Lower leg skin (tissue), 4 donors: ENCODE results near the gene EIPR1. TPM values are rescaled to one million over a fixed set of nuclear protein-coding genes. Genes with fewer than 3 reads are reported as not detected.

Experiments used
- DNase-seq, 2 donors: peaks; one replicate each; pipeline ENCODE4 v3.0.0-alpha.2; 2019; ENCODE audit warnings: low spot score in 2 of 2
- H3K4me3 ChIP-seq: fragments of 200-600 bp; sonication (generic); 2 replicates; pipeline ENCODE4 v1.5.1; 2017; ENCODE audit warnings: mild to moderate bottlenecking, low read depth; ENCODE audit not compliant: poor library complexity, severe bottlenecking
- POLR2A ChIP-seq, 2 donors: fragments of 450-650 bp; IDR thresholded peaks; one replicate each; pipeline ENCODE4 v1.6.1; 2016 to 2017; ENCODE audit warnings: antibody characterized with exemption in 2 of 2, mild to moderate bottlenecking in 1 of 2, moderate library complexity in 1 of 2
- WGBS, 2 donors: methylation state at CpG; one replicate each; pipeline ENCODE4 v1.1.5; 2018; 5-methylcytosine and 5-hydroxymethylcytosine counted together
- intact Hi-C: fragments of 100-400 bp; cut with DNase I; formaldehyde crosslinking; loops from one replicate; pipeline ENCODE4 v1.15.0; 2023; ENCODE audit warnings: low total_unique reads
- total RNA-seq, 4 donors: library from RNA; depleted of rRNA; stranded (reverse); fragments of >200 nt; gene quantifications; one replicate each; pipeline ENCODE4 v1.1.0, GENCODE V29; 2016
- TF ChIP-seq, protein P1 (sequence below), 3 donors: fragments of 450-650 bp; IDR thresholded peaks; one replicate each; pipeline ENCODE4 v1.5.1; 2016; ENCODE audit warnings: antibody characterized with exemption in 3 of 3, mild to moderate bottlenecking in 3 of 3, moderate library complexity in 2 of 3

The EIPR1 gene
- total RNA-seq, 4 donors from 2014 or later: 11.8 to 44.7 (median 26.9) TPM

- TF ChIP-seq POLR2A (IDR thresholded peaks at IDR 0.05): no peak
- TF ChIP-seq, protein P1, sequence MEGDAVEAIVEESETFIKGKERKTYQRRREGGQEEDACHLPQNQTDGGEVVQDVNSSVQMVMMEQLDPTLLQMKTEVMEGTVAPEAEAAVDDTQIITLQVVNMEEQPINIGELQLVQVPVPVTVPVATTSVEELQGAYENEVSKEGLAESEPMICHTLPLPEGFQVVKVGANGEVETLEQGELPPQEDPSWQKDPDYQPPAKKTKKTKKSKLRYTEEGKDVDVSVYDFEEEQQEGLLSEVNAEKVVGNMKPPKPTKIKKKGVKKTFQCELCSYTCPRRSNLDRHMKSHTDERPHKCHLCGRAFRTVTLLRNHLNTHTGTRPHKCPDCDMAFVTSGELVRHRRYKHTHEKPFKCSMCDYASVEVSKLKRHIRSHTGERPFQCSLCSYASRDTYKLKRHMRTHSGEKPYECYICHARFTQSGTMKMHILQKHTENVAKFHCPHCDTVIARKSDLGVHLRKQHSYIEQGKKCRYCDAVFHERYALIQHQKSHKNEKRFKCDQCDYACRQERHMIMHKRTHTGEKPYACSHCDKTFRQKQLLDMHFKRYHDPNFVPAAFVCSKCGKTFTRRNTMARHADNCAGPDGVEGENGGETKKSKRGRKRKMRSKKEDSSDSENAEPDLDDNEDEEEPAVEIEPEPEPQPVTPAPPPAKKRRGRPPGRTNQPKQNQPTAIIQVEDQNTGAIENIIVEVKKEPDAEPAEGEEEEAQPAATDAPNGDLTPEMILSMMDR (IDR thresholded peaks at IDR 0.05): no peak
- H3K4me3 ChIP-seq: no peak overlapping the region
- WGBS, 2 donors: 94% methylated on average over 6 of the region's 6 CpGs
- DNase-seq: no peak
- intact Hi-C loops: no loop called here
These were observed 216.8 kb downstream of the EIPR1 start for GRCh38 chr2:3160751-3161330.

DNA sequence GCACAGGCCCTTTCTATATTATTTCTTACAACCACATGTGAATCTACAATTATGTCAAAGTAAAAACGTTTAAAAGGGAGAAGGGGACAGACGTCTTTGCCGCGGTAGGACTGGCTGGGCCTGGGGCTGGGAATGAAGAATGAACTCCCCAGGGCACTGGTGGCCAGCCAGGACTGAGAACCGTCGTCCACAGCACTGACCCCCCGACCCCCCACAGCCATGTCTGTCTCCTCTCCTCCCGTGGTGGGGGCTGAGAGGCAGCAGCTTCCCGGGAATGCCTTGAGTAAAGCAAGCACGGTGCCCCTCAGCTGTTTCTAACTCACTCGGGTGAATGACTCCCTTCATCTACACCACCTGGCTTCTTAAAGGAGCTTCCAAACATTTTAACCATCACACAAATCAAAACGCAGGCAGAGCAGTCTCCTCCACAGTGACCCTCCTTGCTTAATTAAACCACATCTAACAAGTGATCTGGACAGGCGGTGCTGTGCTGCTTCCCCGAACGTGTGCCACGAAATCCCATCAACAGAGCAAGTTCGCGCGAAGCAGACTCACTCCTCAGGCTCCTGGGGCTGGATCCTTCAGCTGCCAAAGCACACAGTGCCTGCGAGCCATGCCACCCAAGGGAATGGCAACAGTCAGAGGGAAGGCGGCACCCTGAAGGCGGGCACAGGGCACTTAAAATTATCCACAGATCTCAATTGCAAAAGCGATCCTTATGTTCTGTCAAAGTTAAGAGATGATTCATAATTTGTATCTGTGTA, 217.7 kb downstream of the EIPR1 start:
- TF ChIP-seq, protein P1 (IDR thresholded peaks at IDR 0.05): no peak
- no peak for TF ChIP-seq POLR2A (IDR thresholded peaks at IDR 0.05)
- WGBS, 2 donors: 57 to 62% methylated on average over 23 of the region's 23 CpGs
- intact Hi-C loops: no loop called here
- no peak for DNase-seq
- H3K4me3 ChIP-seq: no peak overlapping the region

DNA sequence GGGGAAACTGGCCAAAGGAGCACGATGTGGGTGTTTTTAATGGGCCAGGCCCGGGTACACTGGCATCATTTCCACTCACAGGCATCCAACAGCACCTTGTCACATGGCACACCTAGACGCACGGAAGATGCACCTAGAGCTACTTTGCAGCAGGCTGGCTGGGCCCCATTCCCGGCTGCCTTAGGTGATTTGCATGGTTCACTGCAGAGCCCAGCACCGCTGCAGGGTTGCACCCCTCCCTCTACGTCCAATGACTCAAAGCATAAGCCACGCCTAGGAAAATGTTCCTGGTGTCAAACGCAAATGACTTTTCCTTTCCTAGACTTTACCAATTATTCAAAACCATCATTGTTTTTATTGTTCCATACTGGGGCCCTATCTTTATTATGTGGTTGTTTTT, 222.9 kb downstream of the EIPR1 start:
- WGBS, 2 donors: 43 to 57% methylated on average over 8 to 9 of the region's 9 CpGs
- TF ChIP-seq POLR2A (IDR thresholded peaks at IDR 0.05): no peak
- TF ChIP-seq, protein P1 (IDR thresholded peaks at IDR 0.05): no peak
- no peak for DNase-seq
- intact Hi-C loops: no loop called here
- no peak overlapping the region for H3K4me3 ChIP-seq

DNA sequence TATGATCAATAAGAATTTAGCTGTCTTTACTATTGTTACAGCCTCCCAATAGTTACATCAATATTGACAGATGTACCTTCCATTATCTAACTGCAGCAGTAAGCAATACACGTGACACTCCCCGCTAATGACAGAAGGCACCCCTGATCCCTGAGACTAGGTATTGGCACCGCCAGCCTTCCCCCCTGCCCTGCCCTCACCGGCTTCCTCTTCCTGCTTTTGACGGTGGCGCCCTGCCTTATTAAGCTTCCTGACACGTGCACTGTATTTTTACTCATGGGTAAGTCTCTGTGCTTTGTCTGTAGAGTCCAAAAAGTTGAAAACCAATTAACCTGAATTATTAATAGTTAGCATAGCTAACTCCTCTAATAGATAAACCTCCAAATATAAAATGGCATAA, 223.5 kb downstream of the EIPR1 start:
- 67 to 75% methylated on average over 7 of the region's 7 CpGs for WGBS, 2 donors
- TF ChIP-seq POLR2A (IDR thresholded peaks at IDR 0.05): no peak
- TF ChIP-seq, protein P1 (IDR thresholded peaks at IDR 0.05): no peak
- DNase-seq: no peak
- H3K4me3 ChIP-seq: no peak overlapping the region
- intact Hi-C loops: no loop called here

DNA sequence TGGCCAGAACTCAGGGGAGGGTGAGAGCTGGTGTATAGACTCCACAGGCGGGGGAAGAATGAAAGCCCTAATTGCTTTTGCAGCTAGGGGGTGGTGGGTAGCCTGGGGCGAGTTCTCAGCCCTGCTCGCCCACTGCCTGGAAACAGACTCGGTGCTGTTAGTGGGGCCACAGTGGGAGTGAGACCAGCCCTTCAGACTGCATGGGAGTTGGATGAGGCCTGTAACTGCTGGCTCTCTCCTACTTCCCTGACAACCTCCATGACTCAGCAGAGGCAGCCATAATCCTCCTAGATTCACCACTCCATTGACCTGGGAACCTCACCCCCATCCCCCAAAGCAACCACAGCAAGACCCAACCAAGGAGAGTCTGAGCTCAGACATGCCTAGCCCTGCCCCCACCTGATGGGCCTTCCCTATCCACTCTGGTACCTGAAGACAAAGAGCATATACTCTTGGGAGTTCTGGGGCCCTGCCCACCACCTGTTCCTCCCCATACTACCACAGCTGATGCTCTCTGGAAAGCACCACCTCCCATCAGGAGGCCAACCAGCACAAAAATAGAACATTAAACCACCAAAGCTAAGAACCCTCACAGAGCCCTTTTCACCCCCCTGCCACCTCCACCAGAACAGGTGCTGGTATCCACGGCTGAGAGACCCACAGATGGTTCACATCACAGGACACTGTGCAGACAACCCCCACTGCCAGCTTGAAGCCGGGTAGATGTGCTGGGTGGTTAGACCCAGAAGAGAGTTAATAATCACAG, 226.3 kb downstream of the EIPR1 start:
- intact Hi-C loops: no loop called here
- TF ChIP-seq, protein P1 (IDR thresholded peaks at IDR 0.05): no peak
- no peak for TF ChIP-seq POLR2A (IDR thresholded peaks at IDR 0.05)
- WGBS, 2 donors: 85 to 95% methylated on average over 6 of the region's 6 CpGs
- no peak for DNase-seq
- no peak overlapping the region for H3K4me3 ChIP-seq
